ENCODE data around the gene PLD1.

DNA sequence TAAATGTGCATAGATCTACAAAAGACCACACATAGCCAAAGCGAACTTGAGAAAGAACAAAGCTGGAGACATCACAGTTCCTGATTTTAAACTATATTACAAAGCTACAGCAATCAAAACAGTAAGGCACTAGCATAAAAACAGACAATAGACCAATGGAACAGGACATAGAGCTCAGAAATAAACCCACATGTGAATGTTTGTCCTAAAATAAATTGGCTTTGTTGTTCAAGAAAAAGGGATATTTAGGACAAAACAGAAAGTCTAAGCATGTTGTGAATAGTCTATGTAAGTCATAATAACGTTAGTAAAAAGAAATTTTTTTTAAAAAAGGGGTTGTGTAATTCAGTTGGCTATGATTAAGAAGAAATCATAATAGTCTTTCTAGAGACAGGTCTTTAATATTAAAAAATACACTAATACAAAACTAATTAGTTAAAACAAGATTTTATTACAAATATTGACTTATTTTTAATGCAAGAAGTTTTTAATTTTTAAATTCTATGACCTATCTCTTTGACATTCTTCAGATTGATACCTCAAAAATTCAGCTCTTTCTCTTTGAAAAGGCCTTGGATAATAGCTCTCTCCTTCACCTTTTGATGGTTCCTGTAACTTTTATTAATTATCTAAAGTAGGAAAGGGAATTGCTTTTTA, 44.5 kb upstream of the PLD1 start:
- TF ChIP-seq, protein P1, sequence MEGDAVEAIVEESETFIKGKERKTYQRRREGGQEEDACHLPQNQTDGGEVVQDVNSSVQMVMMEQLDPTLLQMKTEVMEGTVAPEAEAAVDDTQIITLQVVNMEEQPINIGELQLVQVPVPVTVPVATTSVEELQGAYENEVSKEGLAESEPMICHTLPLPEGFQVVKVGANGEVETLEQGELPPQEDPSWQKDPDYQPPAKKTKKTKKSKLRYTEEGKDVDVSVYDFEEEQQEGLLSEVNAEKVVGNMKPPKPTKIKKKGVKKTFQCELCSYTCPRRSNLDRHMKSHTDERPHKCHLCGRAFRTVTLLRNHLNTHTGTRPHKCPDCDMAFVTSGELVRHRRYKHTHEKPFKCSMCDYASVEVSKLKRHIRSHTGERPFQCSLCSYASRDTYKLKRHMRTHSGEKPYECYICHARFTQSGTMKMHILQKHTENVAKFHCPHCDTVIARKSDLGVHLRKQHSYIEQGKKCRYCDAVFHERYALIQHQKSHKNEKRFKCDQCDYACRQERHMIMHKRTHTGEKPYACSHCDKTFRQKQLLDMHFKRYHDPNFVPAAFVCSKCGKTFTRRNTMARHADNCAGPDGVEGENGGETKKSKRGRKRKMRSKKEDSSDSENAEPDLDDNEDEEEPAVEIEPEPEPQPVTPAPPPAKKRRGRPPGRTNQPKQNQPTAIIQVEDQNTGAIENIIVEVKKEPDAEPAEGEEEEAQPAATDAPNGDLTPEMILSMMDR (IDR thresholded peaks at IDR 0.05) = no peak
- TF ChIP-seq EP300 (IDR thresholded peaks at IDR 0.05) = no peak
